ENCODE measurements around the gene SVIL.

The SVIL gene

DNA sequence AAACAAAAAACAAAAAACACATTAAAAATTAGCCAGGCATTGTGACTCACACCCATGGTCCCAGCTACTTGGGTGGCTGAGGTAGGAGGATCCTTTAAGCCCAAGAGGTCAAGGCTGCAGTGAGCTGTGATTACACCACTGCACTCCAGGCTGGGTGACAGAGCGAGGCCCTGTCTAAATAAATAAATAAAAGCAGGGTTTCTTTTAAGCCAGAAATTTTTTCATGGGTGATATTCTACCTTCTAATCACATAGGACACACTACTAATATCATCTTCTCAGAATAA lies 14.2 kb upstream of the SVIL start:
- H3K9ac ChIP-seq (ENCODE audit: low read length), result no peak overlapping the region
- no peak overlapping the region for H3K27ac ChIP-seq (ENCODE audit: low read depth, low read length)
- no peaks in the 10 kb centered on the region for H3K27me3 ChIP-seq (ENCODE audit: control insufficient read depth, insufficient read depth, low read length)
- H3K4me3 ChIP-seq (ENCODE audit: low read depth, low read length), result no peak overlapping the region
- peaks cover 19% of the 10 kb centered on the region; the same call in 1 of the 2 replicates for H3K4me1 ChIP-seq (ENCODE audit: control insufficient read depth, insufficient read depth, low read length)
- no peaks in the 10 kb centered on the region for H3K36me3 ChIP-seq (ENCODE audit: control insufficient read depth, insufficient read depth, low read length)
- no peaks in the 10 kb centered on the region; the same call in 1 of the 2 replicates for H3K9me3 ChIP-seq (ENCODE audit: control insufficient read depth, insufficient read depth, low read depth, low read length)

DNA sequence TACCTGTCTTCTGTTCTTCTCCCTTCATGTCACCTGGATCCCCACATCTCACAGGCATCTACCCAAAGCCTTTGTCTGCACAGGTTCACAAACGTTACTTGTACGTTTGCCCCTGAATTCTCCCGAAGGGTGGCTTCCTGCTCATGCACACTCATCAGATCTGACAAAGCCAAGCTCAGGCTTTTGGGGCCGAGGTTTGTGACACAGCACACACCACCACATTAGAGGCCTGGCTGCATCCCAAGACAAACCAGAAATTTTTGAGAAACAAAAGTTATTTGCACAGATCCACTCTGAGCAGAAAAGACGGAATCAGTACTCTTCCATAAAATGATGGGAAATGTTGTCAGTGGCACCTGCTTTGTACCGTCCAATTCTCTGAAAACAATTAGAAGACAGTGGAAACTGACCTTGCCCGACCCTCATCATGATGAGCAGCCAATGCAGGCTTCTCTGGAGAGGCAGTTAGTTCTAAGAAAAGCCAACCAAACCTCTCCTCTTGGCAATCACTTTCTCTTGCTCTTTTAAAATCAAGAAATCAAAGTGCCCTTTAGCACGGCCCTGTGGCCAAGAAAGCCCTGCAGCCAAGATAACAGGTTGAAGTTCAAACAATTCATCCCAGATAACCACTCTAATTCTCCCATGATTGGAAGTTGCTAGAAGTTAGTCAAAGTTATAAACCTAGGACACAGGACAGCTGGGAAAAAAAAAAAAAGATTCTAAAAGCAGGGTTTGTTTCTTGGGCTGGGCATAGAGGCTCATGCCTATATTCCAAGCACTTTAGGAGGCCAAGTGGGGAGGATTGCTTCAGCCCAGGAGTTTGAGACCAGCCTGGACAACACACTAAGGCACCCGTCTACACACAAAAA lies 13.6 kb upstream of the SVIL start:
- no peaks in the 10 kb centered on the region for H3K27me3 ChIP-seq (ENCODE audit: control insufficient read depth, insufficient read depth, low read length)
- H3K4me1 ChIP-seq (ENCODE audit: control insufficient read depth, insufficient read depth, low read length), result peaks cover 22% of the 10 kb centered on the region; the same call in 1 of the 2 replicates
- H3K4me3 ChIP-seq (ENCODE audit: low read depth, low read length), result no peak overlapping the region
- no peaks in the 10 kb centered on the region; the same call in 1 of the 2 replicates for H3K9me3 ChIP-seq (ENCODE audit: control insufficient read depth, insufficient read depth, low read depth, low read length)
- no peak overlapping the region for H3K27ac ChIP-seq (ENCODE audit: low read depth, low read length)
- H3K9ac ChIP-seq (ENCODE audit: low read length), result no peak overlapping the region
- H3K36me3 ChIP-seq (ENCODE audit: control insufficient read depth, insufficient read depth, low read length), result no peaks in the 10 kb centered on the region

DNA sequence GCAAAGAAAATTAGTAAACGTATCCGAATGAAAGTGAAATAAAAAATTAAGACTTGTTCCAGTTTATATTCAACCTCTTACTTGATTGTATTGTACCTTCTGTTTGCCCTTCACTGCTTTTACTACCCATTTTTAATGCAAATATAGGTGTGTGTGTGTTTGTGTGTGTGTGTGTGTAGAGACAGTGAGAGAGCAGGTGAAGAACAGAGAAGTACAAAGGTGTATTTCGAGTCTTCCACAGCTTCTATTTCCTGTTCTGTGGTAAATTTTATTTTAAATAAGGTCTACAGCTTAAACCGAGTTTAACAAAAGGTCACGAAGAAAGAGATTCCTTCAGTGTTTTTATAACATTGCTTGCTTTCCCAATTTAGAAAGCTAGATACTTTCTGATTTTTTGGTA lies 12.7 kb upstream of the SVIL start:
- Histone ChIP-seq H3K4me1 (ENCODE audit: control insufficient read depth, insufficient read depth, low read length) (peaks cover 22% of the 10 kb centered on the region; the same call in 1 of the 2 replicates), H3K27me3 (ENCODE audit: control insufficient read depth, insufficient read depth, low read length) (no peaks in the 10 kb centered on the region), H3K27ac (ENCODE audit: low read depth, low read length) (no peak overlapping the region), H3K9ac (ENCODE audit: low read length) (no peak overlapping the region), H3K9me3 (ENCODE audit: control insufficient read depth, insufficient read depth, low read depth, low read length) (no peaks in the 10 kb centered on the region; the same call in 1 of the 2 replicates), H3K36me3 (ENCODE audit: control insufficient read depth, insufficient read depth, low read length) (no peaks in the 10 kb centered on the region), H3K4me3 (ENCODE audit: low read depth, low read length) (no peak overlapping the region)

DNA sequence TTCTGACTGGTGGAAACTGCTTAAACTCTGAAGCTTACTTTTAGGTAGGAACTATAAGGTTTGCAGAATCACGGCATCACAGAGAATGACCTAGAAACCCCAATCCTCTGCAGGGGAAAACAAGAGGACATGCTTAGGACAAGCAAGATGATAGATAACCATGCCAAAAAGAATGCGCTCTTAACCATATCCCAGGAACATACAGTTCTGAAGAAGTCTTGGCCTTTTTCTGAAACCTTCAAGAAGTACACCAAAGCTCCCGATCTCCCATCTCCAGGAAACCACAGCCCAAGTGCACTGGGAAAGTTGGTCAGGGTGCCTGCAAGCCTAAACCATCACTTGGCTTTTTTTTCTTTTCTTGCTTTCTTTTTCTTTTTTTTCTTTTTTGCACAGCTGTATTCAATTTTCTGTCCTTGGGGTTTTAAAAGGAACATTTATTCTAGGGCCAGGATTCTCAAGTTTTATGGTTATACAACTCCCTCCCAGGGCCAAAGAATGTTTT lies 12.2 kb upstream of the SVIL start:
- Histone ChIP-seq H3K4me3 (ENCODE audit: low read depth, low read length) (no peak overlapping the region), H3K9ac (ENCODE audit: low read length) (no peak overlapping the region), H3K9me3 (ENCODE audit: control insufficient read depth, insufficient read depth, low read depth, low read length) (no peaks in the 10 kb centered on the region; the same call in 1 of the 2 replicates), H3K27ac (ENCODE audit: low read depth, low read length) (no peak overlapping the region), H3K4me1 (ENCODE audit: control insufficient read depth, insufficient read depth, low read length) (peaks cover 22% of the 10 kb centered on the region; the same call in 1 of the 2 replicates), H3K36me3 (ENCODE audit: control insufficient read depth, insufficient read depth, low read length) (no peaks in the 10 kb centered on the region), H3K27me3 (ENCODE audit: control insufficient read depth, insufficient read depth, low read length) (no peaks in the 10 kb centered on the region)

DNA sequence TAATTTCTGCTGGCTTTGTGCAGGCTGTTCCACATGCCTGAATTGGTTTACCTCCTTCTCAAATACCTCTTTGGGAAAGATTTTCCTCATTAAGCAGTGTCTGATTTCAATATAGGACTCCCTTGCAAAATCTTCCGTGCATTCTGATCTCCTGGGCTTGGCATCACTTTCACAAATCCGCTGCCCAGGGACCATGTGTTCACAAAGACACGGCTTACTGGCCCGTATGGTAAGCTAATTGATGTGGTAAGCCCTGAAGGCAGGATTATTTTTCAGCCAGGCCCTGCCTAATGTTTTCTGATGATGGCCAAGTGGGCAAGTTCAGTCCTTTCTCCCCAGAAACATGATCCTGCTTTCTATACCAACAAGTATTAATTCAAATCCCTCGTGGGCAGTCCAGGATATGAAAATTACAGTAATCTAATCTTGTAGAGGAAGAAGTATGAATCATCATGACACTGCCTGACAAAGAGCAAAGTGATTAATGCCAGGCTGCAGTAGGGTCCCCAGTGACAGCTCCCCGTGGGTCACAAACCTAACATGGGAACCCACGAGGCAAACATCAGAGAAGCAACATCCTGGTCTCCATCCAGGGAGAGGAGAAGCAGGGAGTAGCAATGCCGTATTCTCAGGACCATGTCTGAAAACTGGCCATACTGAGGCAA lies 11.6 kb upstream of the SVIL start:
- no peak overlapping the region for H3K4me3 ChIP-seq (ENCODE audit: low read depth, low read length)
- no peaks in the 10 kb centered on the region; the same call in 1 of the 2 replicates for H3K9me3 ChIP-seq (ENCODE audit: control insufficient read depth, insufficient read depth, low read depth, low read length)
- H3K9ac ChIP-seq (ENCODE audit: low read length), result no peak overlapping the region
- peaks cover 22% of the 10 kb centered on the region; the same call in 1 of the 2 replicates for H3K4me1 ChIP-seq (ENCODE audit: control insufficient read depth, insufficient read depth, low read length)
- H3K27me3 ChIP-seq (ENCODE audit: control insufficient read depth, insufficient read depth, low read length), result no peaks in the 10 kb centered on the region
- peak overlapping the region; percentile 53; the same call in 1 of the 2 replicates for H3K27ac ChIP-seq (ENCODE audit: low read depth, low read length)
- H3K36me3 ChIP-seq (ENCODE audit: control insufficient read depth, insufficient read depth, low read length), result no peaks in the 10 kb centered on the region

DNA sequence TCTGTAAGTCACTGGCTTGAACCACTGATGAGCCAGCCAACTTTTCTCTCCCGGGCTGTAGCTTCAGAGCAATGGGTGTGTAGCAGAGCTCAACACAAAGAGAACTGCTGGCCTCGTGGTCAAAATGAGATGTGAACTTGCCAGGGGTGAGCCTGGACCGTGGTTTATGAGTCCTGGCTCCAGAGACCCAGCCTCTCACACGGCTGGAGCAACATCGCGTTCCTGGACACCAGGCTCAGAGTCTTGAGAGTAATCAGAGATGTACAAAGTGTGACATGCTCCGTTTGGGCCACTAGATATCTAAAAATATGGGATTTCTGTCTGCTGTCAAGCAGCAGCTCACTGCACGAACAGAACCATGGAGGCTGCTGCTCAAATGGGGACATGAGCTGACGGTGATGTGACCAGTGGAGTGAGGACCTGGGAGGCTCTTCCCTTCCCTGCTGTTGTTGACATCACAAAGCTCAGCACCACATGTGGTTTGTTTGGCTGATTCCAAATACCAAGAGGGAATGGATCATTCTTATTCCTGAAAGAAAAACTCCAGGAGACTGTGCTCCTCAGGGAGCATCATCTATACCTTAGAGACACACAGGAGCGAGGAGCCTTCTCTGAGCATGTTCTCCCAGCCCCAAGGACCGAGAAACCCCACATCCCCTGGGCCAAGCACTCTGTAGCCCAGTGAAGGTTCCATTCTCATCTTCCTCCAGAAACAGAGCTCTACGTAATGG lies 9.2 kb upstream of the SVIL start:
- Histone ChIP-seq H3K27me3 (ENCODE audit: control insufficient read depth, insufficient read depth, low read length) (no peaks in the 10 kb centered on the region), H3K27ac (ENCODE audit: low read depth, low read length) (no peak overlapping the region), H3K9ac (ENCODE audit: low read length) (no peak overlapping the region), H3K36me3 (ENCODE audit: control insufficient read depth, insufficient read depth, low read length) (no peaks in the 10 kb centered on the region), H3K9me3 (ENCODE audit: control insufficient read depth, insufficient read depth, low read depth, low read length) (no peaks in the 10 kb centered on the region), H3K4me3 (ENCODE audit: low read depth, low read length) (no peak overlapping the region), H3K4me1 (ENCODE audit: control insufficient read depth, insufficient read depth, low read length) (peaks cover 22% of the 10 kb centered on the region; the same call in 1 of the 2 replicates)

DNA sequence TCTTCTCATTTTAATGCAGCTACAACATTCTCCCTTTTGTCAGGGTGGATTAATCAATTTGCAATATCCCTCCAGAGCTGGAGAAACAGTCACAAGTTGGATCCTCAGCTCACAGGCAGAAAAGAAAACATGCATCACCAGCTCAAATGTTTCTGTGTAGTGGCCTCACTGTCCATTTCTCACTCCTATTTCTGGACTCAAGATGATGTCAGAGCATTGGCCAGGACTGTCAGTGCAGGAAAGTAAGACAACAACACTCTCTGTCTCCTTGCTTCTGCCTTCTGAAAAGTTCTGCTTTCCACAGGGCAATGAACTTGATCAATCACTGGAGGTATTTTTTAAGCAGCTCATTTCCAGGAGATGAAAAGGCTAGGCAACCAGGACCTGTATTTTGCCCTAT lies 8.2 kb upstream of the SVIL start:
- Histone ChIP-seq H3K4me3 (ENCODE audit: low read depth, low read length) (no peak overlapping the region), H3K27me3 (ENCODE audit: control insufficient read depth, insufficient read depth, low read length) (no peaks in the 10 kb centered on the region), H3K9ac (ENCODE audit: low read length) (no peak overlapping the region), H3K27ac (ENCODE audit: low read depth, low read length) (no peak overlapping the region), H3K9me3 (ENCODE audit: control insufficient read depth, insufficient read depth, low read depth, low read length) (no peaks in the 10 kb centered on the region), H3K36me3 (ENCODE audit: control insufficient read depth, insufficient read depth, low read length) (no peaks in the 10 kb centered on the region), H3K4me1 (ENCODE audit: control insufficient read depth, insufficient read depth, low read length) (peaks cover 19% of the 10 kb centered on the region; the same call in 1 of the 2 replicates)

DNA sequence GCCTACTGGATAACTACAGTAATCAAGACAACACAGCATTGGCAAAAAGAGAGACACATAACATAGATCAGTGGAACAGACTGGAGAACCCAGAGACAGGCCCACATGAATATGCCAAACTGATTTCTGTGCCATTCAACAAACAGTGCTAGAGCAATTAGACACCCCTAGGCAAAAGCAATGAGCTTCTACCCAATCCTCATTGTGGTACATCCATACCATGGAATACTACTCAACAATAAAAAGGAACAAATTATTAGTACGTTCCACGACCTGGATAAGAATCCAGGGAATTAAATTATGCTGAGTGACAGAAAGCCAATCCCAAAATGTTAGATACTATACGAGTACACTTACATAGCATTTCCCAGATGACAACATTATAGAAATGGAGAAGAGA lies 2.8 kb upstream of the SVIL start:
- no peak overlapping the region for H3K27ac ChIP-seq (ENCODE audit: low read depth, low read length)
- no peaks in the 10 kb centered on the region for H3K27me3 ChIP-seq (ENCODE audit: control insufficient read depth, insufficient read depth, low read length)
- H3K4me3 ChIP-seq (ENCODE audit: low read depth, low read length), result no peak overlapping the region
- peaks cover 37% of the 10 kb centered on the region for H3K4me1 ChIP-seq (ENCODE audit: control insufficient read depth, insufficient read depth, low read length)
- H3K9me3 ChIP-seq (ENCODE audit: control insufficient read depth, insufficient read depth, low read depth, low read length), result 0 out of 2 replicates have a peak, but pooled peaks cover 3% of the 10 kb centered on the region
- no peaks in the 10 kb centered on the region for H3K36me3 ChIP-seq (ENCODE audit: control insufficient read depth, insufficient read depth, low read length)
- H3K9ac ChIP-seq (ENCODE audit: low read length), result no peak overlapping the region

DNA sequence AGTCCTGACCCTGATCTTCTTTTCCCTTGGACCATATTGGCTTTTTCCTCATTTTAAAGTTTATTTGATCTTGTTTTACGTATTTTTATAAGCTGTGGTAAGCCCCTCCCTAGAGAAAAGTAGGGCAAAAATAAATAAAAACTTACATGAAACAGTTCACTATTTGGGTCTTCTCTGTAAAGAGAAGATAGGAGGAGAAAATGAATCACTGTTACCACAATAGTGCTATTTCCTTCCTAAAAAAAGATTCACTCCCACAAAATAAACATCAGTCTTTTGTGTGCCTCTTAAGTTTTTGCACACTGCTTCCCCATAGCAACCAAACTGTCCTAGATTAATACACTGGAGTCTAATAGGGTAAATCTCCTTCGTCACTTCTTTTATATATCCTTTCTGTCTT lies 1.4 kb upstream of the SVIL start:
- H3K4me1 ChIP-seq (ENCODE audit: control insufficient read depth, insufficient read depth, low read length), result peaks cover 37% of the 10 kb centered on the region
- H3K27me3 ChIP-seq (ENCODE audit: control insufficient read depth, insufficient read depth, low read length), result no peaks in the 10 kb centered on the region
- H3K9ac ChIP-seq (ENCODE audit: low read length), result no peak overlapping the region
- no peaks in the 10 kb centered on the region for H3K36me3 ChIP-seq (ENCODE audit: control insufficient read depth, insufficient read depth, low read length)
- no peak overlapping the region for H3K4me3 ChIP-seq (ENCODE audit: low read depth, low read length)
- peak overlapping the region; percentile 78; the same call in 1 of the 2 replicates for H3K27ac ChIP-seq (ENCODE audit: low read depth, low read length)
- 0 out of 2 replicates have a peak, but pooled peaks cover 3% of the 10 kb centered on the region for H3K9me3 ChIP-seq (ENCODE audit: control insufficient read depth, insufficient read depth, low read depth, low read length)

DNA sequence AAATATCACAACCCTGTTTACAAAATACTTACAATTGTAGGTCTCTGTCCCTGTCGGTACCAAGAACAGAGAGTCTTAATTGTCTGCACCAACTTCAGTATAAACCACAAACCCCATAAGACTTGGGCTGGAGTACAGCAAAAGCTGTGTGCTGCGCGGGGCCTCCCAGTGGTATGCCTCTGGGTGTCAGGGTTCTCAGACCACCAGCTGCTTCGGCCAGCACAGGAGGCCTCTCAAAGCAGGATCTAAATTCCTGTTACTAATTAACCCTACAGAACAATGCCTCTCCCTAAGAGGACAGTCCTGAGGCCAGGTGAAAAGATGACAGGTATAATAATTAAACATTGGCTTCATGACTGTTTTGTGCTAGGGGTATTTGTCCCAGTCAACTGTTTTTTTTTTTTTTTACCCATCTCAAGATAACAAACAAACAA lies 957 bp upstream of the SVIL start:
- Histone ChIP-seq H3K27me3 (ENCODE audit: control insufficient read depth, insufficient read depth, low read length) (no peaks in the 10 kb centered on the region), H3K4me3 (ENCODE audit: low read depth, low read length) (peak overlapping the region; percentile 58; the same call in 1 of the 2 replicates), H3K9ac (ENCODE audit: low read length) (peak overlapping the region; percentile 53), H3K9me3 (ENCODE audit: control insufficient read depth, insufficient read depth, low read depth, low read length) (0 out of 2 replicates have a peak, but pooled peaks cover 3% of the 10 kb centered on the region), H3K27ac (ENCODE audit: low read depth, low read length) (peak overlapping the region; percentile 78), H3K36me3 (ENCODE audit: control insufficient read depth, insufficient read depth, low read length) (no peaks in the 10 kb centered on the region), H3K4me1 (ENCODE audit: control insufficient read depth, insufficient read depth, low read length) (peaks cover 37% of the 10 kb centered on the region)

All from HUES6 (cell line).